IMR-90 (cell line): ENCODE results near the gene LMAN2L. TPM values are rescaled to one million over a fixed set of nuclear protein-coding genes. Genes with fewer than 3 reads are reported as not detected.

Experiments
- ATAC-seq: fragments of 200-7000 bp; cut with Tn5 transposase; 2 replicates; pipeline ENCODE4 v1.9.1; 2020; ENCODE audit warnings: low read depth, mild to moderate bottlenecking, moderate library complexity
- Bru-seq: library from RNA; stranded (reverse); fragments of 400-500 nt; gene quantifications from one replicate; lab custom pipeline; 2021; lab: Mats Ljungman, UMichigan
- BruChase-seq, 2 experiments: library from RNA; stranded (reverse); fragments of 400-500 nt; gene quantifications; one replicate each; lab custom pipeline; 2021; lab: Mats Ljungman, UMichigan
- BruUV-seq: library from RNA; stranded (reverse); fragments of 400-500 nt; replicated peaks from 2 replicates; lab custom pipeline; 2021; lab: Mats Ljungman, UMichigan
- CTCF ChIA-PET: fragments of 300-600 bp; formaldehyde crosslinking; extraction: SDS; loops from one replicate; lab custom pipeline; 2021; ENCODE audit warnings: antibody characterized with exemption; lab: Yijun Ruan, JAX
- POLR2A ChIA-PET: fragments of 300-600 bp; sonication (Branson Sonifier 250); formaldehyde crosslinking; loops from one replicate; lab custom pipeline; 2022; ENCODE audit warnings: antibody characterized with exemption; ENCODE audit not compliant: unreplicated experiment; lab: Charles Lee
- DNase-seq: peaks from one replicate; pipeline ENCODE4 v3.0.0; 2013
- H2AFZ ChIP-seq: replicated peaks from 2 replicates; pipeline ENCODE3; 2013; ENCODE audit warnings: low read length, mild to moderate bottlenecking; ENCODE audit not compliant: poor library complexity
- H2AK5ac ChIP-seq: 2 replicates; pipeline ENCODE4 v1.6.1; 2013; ENCODE audit warnings: low read depth, low read length, inconsistent platforms
- H2AK9ac ChIP-seq: replicated peaks from 2 replicates; pipeline ENCODE3; 2013; ENCODE audit warnings: mild to moderate bottlenecking, low read depth, low read length, moderate library complexity; ENCODE audit not compliant: poor library complexity
- H2BK120ac ChIP-seq: 2 replicates; pipeline ENCODE4 v1.6.1; 2013; ENCODE audit warnings: low read depth, low read length, inconsistent platforms
- H2BK15ac ChIP-seq: 3 replicates; pipeline ENCODE4 v1.6.1; 2013; ENCODE audit warnings: low read depth, low read length, inconsistent platforms
- H2BK20ac ChIP-seq: 2 replicates; pipeline ENCODE4 v1.6.1; 2013; ENCODE audit warnings: low read depth, mild to moderate bottlenecking, inconsistent platforms, low read length, moderate library complexity
- H2BK5ac ChIP-seq: 2 replicates; pipeline ENCODE4 v1.6.1; 2013; ENCODE audit warnings: mild to moderate bottlenecking, low read depth, low read length, inconsistent platforms; ENCODE audit not compliant: poor library complexity, severe bottlenecking
- H3K14ac ChIP-seq: replicated peaks from 2 replicates; pipeline ENCODE4 v1.6.1; 2013; ENCODE audit warnings: low read depth, low read length, inconsistent platforms
- H3K18ac ChIP-seq: 2 replicates; pipeline ENCODE4 v1.6.1; 2013; ENCODE audit warnings: low read depth, low read length, control low read depth
- H3K23ac ChIP-seq: 2 replicates; pipeline ENCODE4 v1.6.1; 2013; ENCODE audit warnings: low read depth, low read length, inconsistent platforms
- H3K27ac ChIP-seq: 2 replicates; pipeline ENCODE4 v1.5.1; 2013; ENCODE audit warnings: mild to moderate bottlenecking, control low read depth, low read length; ENCODE audit not compliant: insufficient read depth
- H3K27me3 ChIP-seq: 2 replicates; pipeline ENCODE4 v1.6.1; 2013; ENCODE audit warnings: low read length; ENCODE audit not compliant: control insufficient read depth, insufficient read depth
- H3K36me3 ChIP-seq: 2 replicates; pipeline ENCODE4 v1.6.1; 2013; ENCODE audit warnings: low read length, mixed read lengths; ENCODE audit not compliant: control insufficient read depth, insufficient read depth
- H3K4ac ChIP-seq: 2 replicates; pipeline ENCODE4 v1.6.1; 2013; ENCODE audit warnings: low read depth, low read length, inconsistent platforms
- H3K4me1 ChIP-seq: 2 replicates; pipeline ENCODE4 v1.6.1; 2013; ENCODE audit warnings: low read length, mixed read lengths; ENCODE audit not compliant: control insufficient read depth, insufficient read depth
- H3K4me2 ChIP-seq: 2 replicates; pipeline ENCODE4 v1.6.1; 2013; ENCODE audit warnings: low read depth, mild to moderate bottlenecking, control low read depth, low read length, moderate library complexity
- H3K4me3 ChIP-seq: 2 replicates; pipeline ENCODE4 v1.5.1; 2013; ENCODE audit warnings: low read depth, mild to moderate bottlenecking, control low read depth, low read length, moderate library complexity; ENCODE audit not compliant: insufficient read depth
- H3K56ac ChIP-seq: 2 replicates; pipeline ENCODE4 v1.6.1; 2013; ENCODE audit warnings: low read length, inconsistent platforms; ENCODE audit not compliant: insufficient read depth; ENCODE audit errors: extremely low read depth
- H3K79me1 ChIP-seq, 2 experiments: 2 replicates each; pipeline ENCODE4 v1.6.1; 2013; ENCODE audit warnings: low read length in 2 of 2, inconsistent platforms in 1 of 2, low read depth in 1 of 2
- H3K9ac ChIP-seq: 2 replicates; pipeline ENCODE4 v1.6.1; 2013; ENCODE audit warnings: low read depth, low read length, control low read depth
- H3K9me1 ChIP-seq: 2 replicates; pipeline ENCODE4 v1.6.1; 2013; ENCODE audit warnings: low read length, inconsistent platforms; ENCODE audit not compliant: insufficient read depth
- H3K9me3 ChIP-seq: 2 replicates; pipeline ENCODE4 v1.6.1; 2013; ENCODE audit warnings: low read length; ENCODE audit not compliant: control insufficient read depth, insufficient read depth
- H4K20me1 ChIP-seq: 2 replicates; pipeline ENCODE4 v1.6.1; 2013; ENCODE audit warnings: low read length, inconsistent platforms; ENCODE audit not compliant: insufficient read depth
- H4K5ac ChIP-seq: 2 replicates; pipeline ENCODE4 v1.6.1; 2013; ENCODE audit warnings: mild to moderate bottlenecking, low read depth, low read length, control low read depth
- H4K8ac ChIP-seq, 2 experiments: 2 replicates each; pipeline ENCODE4 v1.6.1; 2013; ENCODE audit warnings: low read depth in 2 of 2, low read length in 2 of 2, control low read depth in 1 of 2, inconsistent platforms in 1 of 2
- H4K91ac ChIP-seq: 2 replicates; pipeline ENCODE4 v1.6.1; 2013; ENCODE audit warnings: low read depth, low read length, inconsistent platforms; ENCODE audit not compliant: insufficient read depth
- BHLHE40 ChIP-seq: fragments of 150-350 bp; IDR thresholded peaks from 2 replicates; pipeline ENCODE4 v1.6.1; 2016; ENCODE audit warnings: mild to moderate bottlenecking, low read depth, low read length
- CEBPB ChIP-seq: IDR thresholded peaks from 2 replicates; pipeline ENCODE4 v1.6.1; 2012; ENCODE audit warnings: low read depth, low read length, improper control_type of control experiment
- CHD1 ChIP-seq: IDR thresholded peaks from 2 replicates; pipeline ENCODE4 v1.6.1; 2012; ENCODE audit warnings: low read depth, low read length, improper control_type of control experiment
- MAFK ChIP-seq: IDR thresholded peaks from 2 replicates; pipeline ENCODE4 v1.6.1; 2012; ENCODE audit warnings: low read depth, low read length, improper control_type of control experiment
- MXI1 ChIP-seq: IDR thresholded peaks from 2 replicates; pipeline ENCODE4 v1.6.1; 2012; ENCODE audit warnings: low read depth, mild to moderate bottlenecking, low read length, moderate library complexity, borderline replicate concordance
- NFE2L2 ChIP-seq: fragments of 150-350 bp; IDR thresholded peaks from 2 replicates; pipeline ENCODE4 v1.6.1; 2016; ENCODE audit warnings: low read depth, mild to moderate bottlenecking, low read length
- POLR2A ChIP-seq: IDR thresholded peaks from 2 replicates; pipeline ENCODE4 v1.6.1; 2012; ENCODE audit warnings: mild to moderate bottlenecking, low read depth, low read length
- WGBS, 2 experiments: methylation state at CpG; one replicate each; pipeline versions ENCODE4 v1.1.5 to v1.1.7; 2013; ENCODE audit warnings: missing lambda C conversion rate in 2 of 2; ENCODE audit not compliant: insufficient read length in 1 of 2; ENCODE audit errors: extremely low coverage in 2 of 2; 5-methylcytosine and 5-hydroxymethylcytosine counted together
- dilution Hi-C: fragments of 300-500 bp; cut with HindIII; formaldehyde crosslinking; loops from one replicate; pipeline ENCODE4 v1.14.3; 2018; ENCODE audit warnings: low sequenced_read_pairs; ENCODE audit not compliant: unreplicated experiment
- in situ Hi-C: fragments of 300-500 bp; cut with MboI; formaldehyde crosslinking; loops from 3 replicates; pipeline ENCODE4 v1.14.3; 2019; ENCODE audit warnings: low sequenced_read_pairs, inconsistent platforms, mixed read lengths
- intact Hi-C: fragments of 100-400 bp; cut with micrococcal nuclease; formaldehyde crosslinking; loops from 2 replicates; pipeline ENCODE4 v1.10.0; 2022
- long read RNA-seq: library from polyadenylated mRNA; unstranded; transcript quantifications from one replicate; pipeline ENCODE4 v2.0.0, GENCODE V29; 2021; ENCODE audit not compliant: unreplicated experiment
- polyA plus RNA-seq, 3 experiments: library from polyadenylated mRNA; depleted of rRNA; stranded (reverse); fragments of >200 nt; gene quantifications; 2 replicates each; pipeline ENCODE4 v1.2.3, GENCODE V29; 2012; ENCODE audit warnings: low replicate concordance in 1 of 3
- total RNA-seq: library from RNA; depleted of rRNA; stranded (reverse); fragments of >200 nt; gene quantifications from 2 replicates; pipeline ENCODE4 v1.2.3, GENCODE V29; 2012; rRNA removed
- TF ChIP-seq, protein P1 (sequence below): fragments of 150-350 bp; IDR thresholded peaks from 2 replicates; pipeline ENCODE4 v1.6.1; 2017; ENCODE audit warnings: mild to moderate bottlenecking, antibody characterized with exemption, low read length, low read depth
- TF ChIP-seq, protein P2 (sequence below): conservative IDR thresholded peaks from 2 replicates; pipeline ENCODE4 v1.5.1; 2012; ENCODE audit warnings: mild to moderate bottlenecking, low read depth, low read length, improper control_type of control experiment

LMAN2L gene, protein sequence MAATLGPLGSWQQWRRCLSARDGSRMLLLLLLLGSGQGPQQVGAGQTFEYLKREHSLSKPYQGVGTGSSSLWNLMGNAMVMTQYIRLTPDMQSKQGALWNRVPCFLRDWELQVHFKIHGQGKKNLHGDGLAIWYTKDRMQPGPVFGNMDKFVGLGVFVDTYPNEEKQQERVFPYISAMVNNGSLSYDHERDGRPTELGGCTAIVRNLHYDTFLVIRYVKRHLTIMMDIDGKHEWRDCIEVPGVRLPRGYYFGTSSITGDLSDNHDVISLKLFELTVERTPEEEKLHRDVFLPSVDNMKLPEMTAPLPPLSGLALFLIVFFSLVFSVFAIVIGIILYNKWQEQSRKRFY
- total RNA-seq (19.2 and 22.9 TPM in 2 replicates), polyA plus RNA-seq (2012; rRNA removed) (20.8 and 22.5 TPM in 2 replicates), Bru-seq, nascent RNA (percentile 62 among the genes with signal in this experiment), BruChase-seq, experiment 1, labeled RNA remaining after a 6-hour chase (percentile 70 among the genes with signal in this experiment), BruChase-seq, experiment 2, labeled RNA remaining after a 2-hour chase (percentile 62 among the genes with signal in this experiment)
- polyA plus RNA-seq (2012; cell fraction: cytosol; rRNA removed): 14.9 and 18.4 TPM in 2 replicates
- polyA plus RNA-seq (2012; cell fraction: nucleus; rRNA removed; ENCODE audit: low replicate concordance): 13.0 and 23.6 TPM in 2 replicates
- long read RNA-seq, transcript LMAN2L-201 (8 exons, 2,397 nt): major isoform, 74 of 81 reads
- long read RNA-seq, partial matches to known transcripts: 3 of 81 reads
- long read RNA-seq, other reads (novel, unspliced or antisense): 3 of 81 reads

DNA sequence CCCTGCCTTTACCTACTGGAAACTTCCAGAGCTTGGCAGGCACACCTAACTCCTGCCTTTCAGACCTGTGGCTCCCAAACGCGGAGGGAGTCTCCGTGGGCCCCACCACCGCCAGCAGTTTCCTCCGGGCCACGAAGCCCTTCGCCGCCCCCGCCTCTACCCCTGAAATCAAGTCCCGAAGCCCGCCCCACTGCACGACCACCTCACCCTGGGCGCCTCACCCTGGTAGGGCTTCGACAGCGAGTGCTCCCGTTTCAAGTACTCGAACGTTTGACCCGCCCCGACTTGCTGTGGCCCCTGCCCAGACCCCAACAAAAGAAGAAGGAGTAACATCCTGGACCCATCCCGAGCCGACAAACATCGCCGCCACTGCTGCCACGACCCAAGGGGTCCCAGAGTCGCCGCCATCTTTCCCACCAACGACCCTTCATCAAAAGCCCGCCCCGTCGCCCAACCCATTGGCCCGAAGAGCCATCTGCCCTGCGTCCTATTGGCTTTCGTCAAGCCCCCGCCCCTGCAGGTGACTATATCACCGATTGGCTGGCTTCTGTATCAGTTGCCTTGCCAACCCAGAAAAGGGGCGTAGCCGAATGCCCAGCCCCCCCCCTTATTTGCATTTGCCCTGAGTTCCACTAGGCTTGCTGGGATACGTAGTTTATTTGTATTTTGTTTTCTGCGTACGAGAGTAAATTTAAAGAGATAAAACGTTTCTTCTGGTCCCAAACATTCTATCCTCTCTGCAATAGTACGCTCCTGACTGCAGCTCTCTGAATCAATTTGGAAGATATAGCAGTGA, at the start of gene LMAN2L:
LMAN2L (minus strand) TSS at position 432 of the 796 bp plus-strand sequence; CDS start at position 408, 24 bp downstream.
- Histone ChIP-seq H2BK120ac (peak within 1 kb of the TSS; percentile 62; the same call in 1 of the 2 replicates), H4K8ac (peak within 1 kb of the TSS; percentile 58 to 84), H2BK5ac (peak within 1 kb of the TSS; percentile 25), H3K4me2 (peak within 1 kb of the TSS; percentile 90), H3K79me1 (peaks cover 27 to 40% of the 10 kb centered on the region in 2 experiments), H3K9me1 (no peaks in the 10 kb centered on the region; the same call in 1 of the 2 replicates), H4K20me1 (no peaks in the 10 kb centered on the region), H2BK15ac (no peak within 1 kb of the TSS), H3K9me3 (no peaks in the 10 kb centered on the region), H3K14ac (peak within 1 kb of the TSS; percentile 91), H4K5ac (peak within 1 kb of the TSS; percentile 44; the same call in 1 of the 2 replicates), H3K4me1 (peaks cover 2% of the 10 kb centered on the region), H3K18ac (no peak within 1 kb of the TSS), H3K9ac (peak within 1 kb of the TSS; percentile 59), H3K27ac (peak within 1 kb of the TSS; percentile 75), H3K56ac (peak within 1 kb of the TSS; percentile 57; the same call in 1 of the 2 replicates), H3K4ac (peak within 1 kb of the TSS; percentile 88), H3K27me3 (no peaks in the 10 kb centered on the region; the same call in 1 of the 2 replicates), H4K91ac (peak within 1 kb of the TSS; percentile 34; the same call in 1 of the 2 replicates), H3K4me3 (peak within 1 kb of the TSS; percentile 81), H2AK5ac (peak within 1 kb of the TSS; percentile 87), H2AFZ (peak within 1 kb of the TSS; percentile 99), H2AK9ac (peak within 1 kb of the TSS; percentile 60), H2BK20ac (no peak within 1 kb of the TSS), H3K36me3 (no peaks in the 10 kb centered on the region; the same call in 1 of the 2 replicates), H3K23ac (peak within 1 kb of the TSS; percentile 89)
- peak; percentile 95 for DNase-seq
- no TSS peak for BruUV-seq
- dilution Hi-C loops (no loop called here), intact Hi-C loops (loop anchor here (5.0 to 10.0 kb wide), 2 partner anchors 103 to 225 kb away; partner anchors contain the start of gene KANSL3), in situ Hi-C loops (no loop called here)
- POLR2A ChIA-PET: no interaction called here
- peak; percentile 100 for ATAC-seq
- CTCF ChIA-PET: no interaction called here
- WGBS, 2 experiments: 2% methylated on average over 20 of the region's 43 CpGs; no CpG with 5 or more reads in 1 of the 2 experiments
- peak; percentile 90 for TF ChIP-seq BHLHE40
- TF ChIP-seq POLR2A: peak; percentile 70; the same call in 1 of the 2 replicates
- no peak for TF ChIP-seq NFE2L2
- TF ChIP-seq, protein P1, sequence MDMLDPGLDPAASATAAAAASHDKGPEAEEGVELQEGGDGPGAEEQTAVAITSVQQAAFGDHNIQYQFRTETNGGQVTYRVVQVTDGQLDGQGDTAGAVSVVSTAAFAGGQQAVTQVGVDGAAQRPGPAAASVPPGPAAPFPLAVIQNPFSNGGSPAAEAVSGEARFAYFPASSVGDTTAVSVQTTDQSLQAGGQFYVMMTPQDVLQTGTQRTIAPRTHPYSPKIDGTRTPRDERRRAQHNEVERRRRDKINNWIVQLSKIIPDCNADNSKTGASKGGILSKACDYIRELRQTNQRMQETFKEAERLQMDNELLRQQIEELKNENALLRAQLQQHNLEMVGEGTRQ: peak; percentile 82
- no peak for TF ChIP-seq CHD1
- no peak for TF ChIP-seq MXI1
- TF ChIP-seq CEBPB: no peak
- TF ChIP-seq, protein P2, sequence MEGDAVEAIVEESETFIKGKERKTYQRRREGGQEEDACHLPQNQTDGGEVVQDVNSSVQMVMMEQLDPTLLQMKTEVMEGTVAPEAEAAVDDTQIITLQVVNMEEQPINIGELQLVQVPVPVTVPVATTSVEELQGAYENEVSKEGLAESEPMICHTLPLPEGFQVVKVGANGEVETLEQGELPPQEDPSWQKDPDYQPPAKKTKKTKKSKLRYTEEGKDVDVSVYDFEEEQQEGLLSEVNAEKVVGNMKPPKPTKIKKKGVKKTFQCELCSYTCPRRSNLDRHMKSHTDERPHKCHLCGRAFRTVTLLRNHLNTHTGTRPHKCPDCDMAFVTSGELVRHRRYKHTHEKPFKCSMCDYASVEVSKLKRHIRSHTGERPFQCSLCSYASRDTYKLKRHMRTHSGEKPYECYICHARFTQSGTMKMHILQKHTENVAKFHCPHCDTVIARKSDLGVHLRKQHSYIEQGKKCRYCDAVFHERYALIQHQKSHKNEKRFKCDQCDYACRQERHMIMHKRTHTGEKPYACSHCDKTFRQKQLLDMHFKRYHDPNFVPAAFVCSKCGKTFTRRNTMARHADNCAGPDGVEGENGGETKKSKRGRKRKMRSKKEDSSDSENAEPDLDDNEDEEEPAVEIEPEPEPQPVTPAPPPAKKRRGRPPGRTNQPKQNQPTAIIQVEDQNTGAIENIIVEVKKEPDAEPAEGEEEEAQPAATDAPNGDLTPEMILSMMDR: no peak
- no peak for TF ChIP-seq MAFK
